Sigmoid colon (tissue), 7 donors: ENCODE measurements around the gene ENTPD6. TPM values are rescaled to one million over a fixed set of nuclear protein-coding genes. Genes with fewer than 3 reads are reported as not detected.
A peak's percentile ranks its signal among the peaks of the same experiment; 100 is the strongest.

Experiments used
- DNase-seq: peaks from one replicate; pipeline ENCODE4 v3.0.0-alpha.2; 2019
- H3K27ac ChIP-seq, 4 donors: fragments of 200-600 bp; sonication (generic); one replicate each; pipeline ENCODE4 v1.5.1; 2016 to 2019; ENCODE audit warnings: mild to moderate bottlenecking in 1 of 4
- H3K27me3 ChIP-seq, 3 donors: fragments of 200-600 bp; sonication (generic); one replicate each; pipeline ENCODE4 v1.5.1; 2019; ENCODE audit warnings: mild to moderate bottlenecking in 1 of 3
- H3K36me3 ChIP-seq, 4 donors: fragments of 200-600 bp; sonication (generic); one replicate each; pipeline ENCODE4 v1.5.1; 2016 to 2019
- H3K4me1 ChIP-seq, 4 donors: fragments of 200-600 bp; sonication (generic); one replicate each; pipeline ENCODE4 v1.5.1; 2017 to 2019
- H3K4me3 ChIP-seq, 4 donors: fragments of 200-600 bp; sonication (generic); one replicate each; pipeline ENCODE4 v1.5.1; 2017 to 2019; ENCODE audit warnings: mild to moderate bottlenecking in 2 of 4, moderate library complexity in 1 of 4
- H3K9me3 ChIP-seq, 4 donors: fragments of 200-600 bp in 3 of 4; sonication (generic) in 3 of 4; one replicate each; pipeline versions ENCODE4 v1.5.1 to v1.6.1; 2013 to 2019
- CTCF ChIP-seq, 4 experiments: fragments of 450-650 bp in 3 of 4; fragments of 200-600 bp in 1 of 4; IDR thresholded peaks; one replicate each; pipeline ENCODE4 v1.5.1; 2016 to 2019; ENCODE audit warnings: antibody characterized with exemption in 4 of 4, mild to moderate bottlenecking in 3 of 4, moderate library complexity in 2 of 4
- EP300 ChIP-seq, 4 donors: sonication (generic); formaldehyde crosslinking; IDR thresholded peaks; one replicate each; pipeline ENCODE4 v1.6.1; 2017; ENCODE audit warnings: antibody characterized with exemption in 4 of 4
- POLR2A ChIP-seq, 2 donors: fragments of 450-650 bp; IDR thresholded peaks; one replicate each; pipeline ENCODE4 v1.6.1; 2016; ENCODE audit warnings: antibody characterized with exemption in 2 of 2, mild to moderate bottlenecking in 2 of 2, moderate library complexity in 2 of 2
- POLR2AphosphoS5 ChIP-seq, 4 donors: sonication (generic); formaldehyde crosslinking; IDR thresholded peaks; one replicate each; pipeline ENCODE4 v1.6.1; 2017; ENCODE audit warnings: antibody characterized with exemption in 4 of 4
- WGBS, 2 donors: extraction: QIAGEN DNeasy Blood & Tissue Kit; methylation state at CpG; one replicate each; pipeline ENCODE4 v1.1.7; 2013; 5-methylcytosine and 5-hydroxymethylcytosine counted together
- intact Hi-C: fragments of 100-400 bp; cut with DNase I; formaldehyde crosslinking; loops from one replicate; pipeline ENCODE4 v1.15.1; 2023
- polyA plus RNA-seq, 3 donors: library from polyadenylated mRNA; stranded (reverse); fragments of 200-250 nt; gene quantifications; one replicate each; pipeline ENCODE4 v1.2.3, GENCODE V29; 2013
- total RNA-seq, 4 donors: library from RNA; depleted of rRNA; stranded (reverse); fragments of >200 nt; gene quantifications; one replicate each; pipeline ENCODE4 v1.1.0, GENCODE V29; 2016
- donor health status: healthy with polysubstance abuse.
- donor health status: Bipolar disorder and iron deficiency.
- donor health status: healthy.

Gene ENTPD6
- total and polyA plus RNA-seq, 7 donors: 26.0 to 117 (median 41.4) TPM

- Histone ChIP-seq H3K4me1 (peaks cover 0 to 58% (median 44%) of the 10 kb centered on the region in 4 donors), H3K27ac (peak overlapping the region; percentile 76 to 88 (median 80)), H3K36me3 (peaks cover 15 to 77% (median 49%) of the 10 kb centered on the region in 4 donors), H3K4me3 (no peak overlapping the region), H3K9me3 (no peaks in the 10 kb centered on the region), H3K27me3 (no peaks in the 10 kb centered on the region)
- peak; percentile 48 for DNase-seq
- WGBS, 2 donors: 94% methylated on average over 13 of the region's 13 CpGs
- intact Hi-C loops: loop anchor here (2.0 kb wide), 1 partner anchor 21 kb away; no protein-coding TSS in a partner anchor
- TF ChIP-seq CTCF (IDR thresholded peaks at IDR 0.05): no peak
- TF ChIP-seq POLR2AphosphoS5 (IDR thresholded peaks at IDR 0.05): no peak
- no peak for TF ChIP-seq EP300 (IDR thresholded peaks at IDR 0.05)
- TF ChIP-seq POLR2A (IDR thresholded peaks at IDR 0.05): no peak
Observed at GRCh38 chr20:25271486-25272222, 76.1 kb downstream of the ENTPD6 start.

- H3K4me3 ChIP-seq: no peak overlapping the region
- H3K9me3 ChIP-seq: no peaks in the 10 kb centered on the region
- peaks cover 0 to 58% (median 42%) of the 10 kb centered on the region in 4 donors for H3K4me1 ChIP-seq
- H3K27ac ChIP-seq: peak overlapping the region; percentile 76 to 88 (median 80)
- TF ChIP-seq POLR2A (IDR thresholded peaks at IDR 0.05) (no peak), EP300 (IDR thresholded peaks at IDR 0.05) (no peak), POLR2AphosphoS5 (IDR thresholded peaks at IDR 0.05) (peak in 2 of 4 donors; percentile 25 to 30)
- intact Hi-C loops: loop anchor here (2.0 kb wide), 1 partner anchor 22 kb away; no protein-coding TSS in a partner anchor
- WGBS, 2 donors: 89 to 93% methylated on average over 19 of the region's 19 CpGs
- peaks cover 15 to 85% (median 57%) of the 10 kb centered on the region in 4 donors for H3K36me3 ChIP-seq
- DNase-seq: peak; percentile 70
- no peaks in the 10 kb centered on the region for H3K27me3 ChIP-seq
Observed at GRCh38 chr20:25272223-25273000, 76.9 kb downstream of the ENTPD6 start.

- no peaks in the 10 kb centered on the region for H3K27me3 ChIP-seq
- peak overlapping the region; percentile 76 to 88 (median 80) for H3K27ac ChIP-seq
- H3K9me3 ChIP-seq: no peaks in the 10 kb centered on the region
- intact Hi-C loops: loop anchor here (2.0 kb wide), 1 partner anchor 22 kb away; no protein-coding TSS in a partner anchor
- WGBS, 2 donors: 95 to 96% methylated on average over 10 of the region's 10 CpGs
- no peak overlapping the region for H3K4me3 ChIP-seq
- peaks cover 0 to 58% (median 41%) of the 10 kb centered on the region in 4 donors for H3K4me1 ChIP-seq
- peaks cover 15 to 91% (median 63%) of the 10 kb centered on the region in 4 donors for H3K36me3 ChIP-seq
- TF ChIP-seq POLR2AphosphoS5 (IDR thresholded peaks at IDR 0.05): no peak
- TF ChIP-seq EP300 (IDR thresholded peaks at IDR 0.05): no peak
- TF ChIP-seq POLR2A (IDR thresholded peaks at IDR 0.05): no peak
- no peak for TF ChIP-seq CTCF (IDR thresholded peaks at IDR 0.05)
- peak; percentile 64 for DNase-seq
Observed at GRCh38 chr20:25273046-25273445, 77.5 kb downstream of the ENTPD6 start.

GRCh38 chr20:25273541-25274358 is 78.2 kb downstream of the ENTPD6 start:
- TF ChIP-seq CTCF (IDR thresholded peaks at IDR 0.05): no peak
- TF ChIP-seq EP300 (IDR thresholded peaks at IDR 0.05): peak in 3 of 4 donors; percentile 32 to 84 (median 68)
- peak in 3 of 4 donors; percentile 33 to 66 (median 62) for TF ChIP-seq POLR2AphosphoS5 (IDR thresholded peaks at IDR 0.05)
- H3K4me1 ChIP-seq: peaks cover 0 to 53% (median 41%) of the 10 kb centered on the region in 4 donors
- 93 to 94% methylated on average over 20 of the region's 20 CpGs for WGBS, 2 donors
- H3K27ac ChIP-seq: peak overlapping the region; percentile 76 to 88 (median 80)
- H3K4me3 ChIP-seq: no peak overlapping the region
- H3K9me3 ChIP-seq: no peaks in the 10 kb centered on the region
- intact Hi-C loops: loop anchor here (2.0 kb wide), 1 partner anchor 23 kb away; no protein-coding TSS in a partner anchor
- peaks cover 22 to 97% (median 70%) of the 10 kb centered on the region in 4 donors for H3K36me3 ChIP-seq
- peak; percentile 86 for DNase-seq
- H3K27me3 ChIP-seq: no peaks in the 10 kb centered on the region
